H1 (cell line): ENCODE results near the gene KIR2DL4. TPM values are rescaled to one million over a fixed set of nuclear protein-coding genes. Genes with fewer than 3 reads are reported as not detected.

Experiments
- JUND ChIP-seq: IDR thresholded peaks from 2 replicates; pipeline ENCODE4 v1.6.1; 2011; ENCODE audit warnings: mild to moderate bottlenecking, improper control_type of control experiment, low read length
- PHF8 ChIP-seq: fragments of 200-600 bp; sonication (generic); conservative IDR thresholded peaks from 2 replicates; pipeline ENCODE4 v1.7.1; 2012; ENCODE audit warnings: low read depth, mild to moderate bottlenecking, inconsistent platforms, low read length, moderate library complexity
- polyA plus RNA-seq, 7 experiments: library from polyadenylated mRNA; depleted of rRNA in 3 of 7; stranded (reverse) in 5 of 7; unstranded in 2 of 7; fragments of >200 nt in 5 of 7; fragments of 200-250 nt in 2 of 7; gene quantifications; 1 replicate in 5 of 7; 2 replicates in 1 of 7; 4 replicates in 1 of 7; pipeline versions ENCODE4 v1.2.1 to v1.2.3, GENCODE V29; 2011 to 2013; ENCODE audit warnings: missing spikeins in 2 of 7, mixed read lengths in 2 of 7
- total RNA-seq: library from RNA; stranded (reverse); fragmentation: NEBNext Ultra II Directional; extraction: Animal tissue kit (Norgen Biotek cat#: 25700); gene quantifications from 2 replicates; pipeline ENCODE4 v1.2.1, GENCODE V29; 2021

KIR2DL4 gene
- total and polyA plus RNA-seq, 2 of the 8 experiments (the other 6 are each of a cell fraction or from before 2014, with no cell fraction given): not detected

GRCh38 chr19:54791476-54791875 lies 11.9 kb upstream of the KIR2DL4 start (continued):
- TF ChIP-seq PHF8 (no peak), JUND (no peak)
